K562 (cell line): ENCODE measurements around the gene MEGF11. TPM values are rescaled to one million over a fixed set of nuclear protein-coding genes. Genes with fewer than 3 reads are reported as not detected.
A peak's percentile ranks its signal among the peaks of the same experiment; 100 is the strongest.

Experiments
- CAMTA2 ChIP-seq: fragments of 250-450 bp; sonication (Bioruptor Pico); conservative IDR thresholded peaks from 2 replicates; pipeline ENCODE4 v1.5.1; 2022
- CUX1 ChIP-seq: fragments of 200-800 bp; sonication (Bioruptor generic); IDR thresholded peaks from 2 replicates; pipeline ENCODE4 v1.6.1; 2016; ENCODE audit warnings: missing genetic modification characterization, missing compliant biosample characterization
- ESRRB ChIP-seq: fragments of 250-450 bp; sonication (Bioruptor Pico); IDR thresholded peaks from 2 replicates; pipeline ENCODE4 v1.5.0; 2020; ENCODE audit warnings: mild to moderate bottlenecking, moderate library complexity, borderline replicate concordance
- FUS ChIP-seq: fragments of 200-400 bp; formaldehyde crosslinking; optimal IDR thresholded peaks from 2 replicates; pipeline ENCODE3; 2017; ENCODE audit warnings: low read depth, low read length
- HMG20B ChIP-seq: fragments of 250-450 bp; sonication (Bioruptor Pico); IDR thresholded peaks from 2 replicates; pipeline ENCODE4 v1.5.0; 2021; ENCODE audit warnings: mild to moderate bottlenecking
- MAFG ChIP-seq: fragments of 450-650 bp; conservative IDR thresholded peaks from 2 replicates; pipeline ENCODE4 v1.6.1; 2016; ENCODE audit warnings: missing genetic modification characterization, missing compliant biosample characterization
- MEF2D ChIP-seq: conservative IDR thresholded peaks from 2 replicates; pipeline ENCODE4 v1.6.1; 2016; ENCODE audit warnings: low read depth, missing genetic modification characterization, missing compliant biosample characterization
- MTF1 ChIP-seq: fragments of 250-450 bp; sonication (Bioruptor Pico); IDR thresholded peaks from 2 replicates; pipeline ENCODE4 v1.9.0; 2021; ENCODE audit warnings: moderate library complexity, mild to moderate bottlenecking, inconsistent platforms, borderline replicate concordance
- POLR2H ChIP-seq: IDR thresholded peaks from 2 replicates; pipeline ENCODE4 v1.6.1; 2016; ENCODE audit warnings: missing genetic modification characterization, low read depth, mild to moderate bottlenecking, control low read depth, missing compliant biosample characterization, moderate library complexity
- PTBP1 ChIP-seq: fragments of 200-400 bp; formaldehyde crosslinking; IDR thresholded peaks from 2 replicates; pipeline ENCODE4 v1.6.1; 2017; ENCODE audit warnings: low read depth, low read length
- RBM15 ChIP-seq: fragments of 200-400 bp; formaldehyde crosslinking; IDR thresholded peaks from 2 replicates; pipeline ENCODE4 v1.6.1; 2018; ENCODE audit warnings: mild to moderate bottlenecking, low read length, moderate library complexity; ENCODE audit not compliant: insufficient read depth
- TSHZ1 ChIP-seq: fragments of 250-450 bp; sonication (Bioruptor Pico); IDR thresholded peaks from 2 replicates; pipeline ENCODE4 v1.4.0; 2020; ENCODE audit warnings: mild to moderate bottlenecking, moderate library complexity
- ZBTB5 ChIP-seq: fragments of 450-650 bp; IDR thresholded peaks from 2 replicates; pipeline ENCODE4 v1.6.1; 2017; ENCODE audit warnings: antibody characterized with exemption
- ZFP30 ChIP-seq: fragments of 250-450 bp; sonication (Bioruptor Pico); IDR thresholded peaks from 2 replicates; pipeline ENCODE4 v1.8.0; 2022; ENCODE audit warnings: moderate library complexity, mild to moderate bottlenecking, inconsistent platforms, borderline replicate concordance
- ZNF23 ChIP-seq: fragments of 250-450 bp; sonication (Bioruptor Pico); IDR thresholded peaks from 2 replicates; pipeline ENCODE4 v1.4.0; 2020; ENCODE audit warnings: mild to moderate bottlenecking
- ZNF384 ChIP-seq: IDR thresholded peaks from 2 replicates; pipeline ENCODE4 v1.6.1; 2012; ENCODE audit warnings: low read depth, low read length, improper control_type of control experiment
- ZNF764 ChIP-seq: fragments of 250-450 bp; sonication (Bioruptor Pico); IDR thresholded peaks from 2 replicates; pipeline ENCODE4 v1.4.0; 2020; ENCODE audit warnings: low read depth, mild to moderate bottlenecking, moderate library complexity
- ZSCAN29 ChIP-seq: fragments of 450-650 bp; IDR thresholded peaks from 2 replicates; pipeline ENCODE4 v1.6.1; 2017
- polyA plus RNA-seq, 8 experiments: library from polyadenylated mRNA; depleted of rRNA in 4 of 8; stranded (reverse) in 5 of 8; unstranded in 3 of 8; fragments of >200 nt; fragmentation: Nextera tagmentation in 2 of 8; fragmentation: Illumina TruSeq in 1 of 8; extraction: Ambion mirVana in 2 of 8; extraction: Trizol in 1 of 8; gene quantifications; 2 replicates each; pipeline versions ENCODE4 v1.2.1 to v1.2.3, GENCODE V29; 2011 to 2014; ENCODE audit warnings: inconsistent platforms in 1 of 8, missing spikeins in 1 of 8
- total RNA-seq, 7 experiments: library from RNA; depleted of rRNA in 6 of 7; stranded (reverse); fragments of >200 nt in 6 of 7; fragmentation: Illumina TruSeq in 2 of 7; extraction: Trizol in 2 of 7; gene quantifications; 2 replicates each; pipeline versions ENCODE4 v1.2.1 to v1.2.3, GENCODE V29; 2011 to 2021; ENCODE audit warnings: low replicate concordance in 1 of 7

Gene MEGF11
- total and polyA plus RNA-seq, 9 of the 15 experiments (the other 6 are each of a cell fraction or from before 2014, with no cell fraction given), result 0.06 to 0.23 (median 0.20) TPM; not detected in 6

- TF ChIP-seq CUX1 (CRISPR knock-in tag) (peak; percentile 74; the same call in 1 of the 2 replicates), CAMTA2 (CRISPR knock-in tag) (no peak), ZFP30 (CRISPR knock-in tag) (no peak), FUS (no peak), TSHZ1 (CRISPR knock-in tag) (0 out of 2 replicates have a peak, but pooled peaks have one; percentile 37), RBM15 (no peak), MTF1 (CRISPR knock-in tag) (no peak), MAFG (tag) (no peak), ZSCAN29 (0 out of 2 replicates have a peak, but pooled peaks have one; percentile 62), MEF2D (tag) (no peak), ZBTB5 (peak; percentile 80), ZNF23 (CRISPR knock-in tag) (no peak), ZNF764 (CRISPR knock-in tag) (peak; percentile 83), ESRRB (CRISPR knock-in tag) (no peak), POLR2H (tag) (peak; percentile 100), PTBP1 (no peak), HMG20B (CRISPR knock-in tag) (no peak), ZNF384 (peak; percentile 43)
Measured at GRCh38 chr15:65868546-65869125, 384.9 kb downstream of the MEGF11 start (continued).
